Measurements from ENCODE around the gene GTF2F1.
"Not testable (repeated sequence)": the region's sequence is repeated elsewhere in the genome, so short reads cannot be mapped to it uniquely, and the experiment has no call there.

GTF2F1 gene

DNA sequence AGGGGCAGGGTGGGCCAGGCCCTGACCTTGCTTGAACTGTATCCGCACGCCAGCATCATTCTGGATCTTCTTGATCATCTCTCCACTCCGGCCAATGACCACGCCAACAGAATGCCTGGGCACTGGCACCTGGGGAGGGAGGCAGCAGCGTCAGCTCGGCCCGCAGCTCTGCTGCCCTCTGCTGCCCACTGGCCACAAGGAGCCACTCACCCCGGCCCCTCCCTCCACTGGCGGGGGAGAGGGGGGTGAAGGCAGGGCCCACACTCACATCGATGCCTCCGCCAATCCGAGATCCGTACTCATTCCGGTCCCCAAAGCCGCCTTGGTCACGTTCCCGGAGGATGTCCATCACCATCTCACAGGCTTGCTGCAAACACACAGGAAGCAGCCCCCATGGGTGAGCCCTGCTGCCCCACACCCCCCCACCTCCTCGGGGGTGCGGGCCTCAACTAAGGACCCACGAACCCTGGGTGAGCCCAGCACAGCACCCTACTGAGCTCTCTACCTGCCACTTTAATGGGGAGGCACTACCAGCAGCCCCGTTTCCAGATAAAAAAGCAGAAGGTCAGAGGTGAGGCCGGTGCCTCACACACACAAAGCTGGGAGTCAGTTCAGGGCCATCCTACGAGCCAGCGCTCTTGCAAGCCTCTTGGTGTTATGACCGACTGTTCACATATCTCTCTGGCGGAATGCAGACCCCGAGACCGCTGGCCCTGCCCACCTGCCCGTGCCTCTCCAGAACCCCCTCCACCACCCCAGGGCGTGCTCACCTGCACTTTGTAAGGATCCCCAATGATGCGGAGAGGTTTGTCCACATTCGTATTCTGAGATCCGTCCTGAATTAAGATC, 25.0 kb upstream of the GTF2F1 start:
- DNase-seq (ENCODE audit: low spot score): no peak

DNA sequence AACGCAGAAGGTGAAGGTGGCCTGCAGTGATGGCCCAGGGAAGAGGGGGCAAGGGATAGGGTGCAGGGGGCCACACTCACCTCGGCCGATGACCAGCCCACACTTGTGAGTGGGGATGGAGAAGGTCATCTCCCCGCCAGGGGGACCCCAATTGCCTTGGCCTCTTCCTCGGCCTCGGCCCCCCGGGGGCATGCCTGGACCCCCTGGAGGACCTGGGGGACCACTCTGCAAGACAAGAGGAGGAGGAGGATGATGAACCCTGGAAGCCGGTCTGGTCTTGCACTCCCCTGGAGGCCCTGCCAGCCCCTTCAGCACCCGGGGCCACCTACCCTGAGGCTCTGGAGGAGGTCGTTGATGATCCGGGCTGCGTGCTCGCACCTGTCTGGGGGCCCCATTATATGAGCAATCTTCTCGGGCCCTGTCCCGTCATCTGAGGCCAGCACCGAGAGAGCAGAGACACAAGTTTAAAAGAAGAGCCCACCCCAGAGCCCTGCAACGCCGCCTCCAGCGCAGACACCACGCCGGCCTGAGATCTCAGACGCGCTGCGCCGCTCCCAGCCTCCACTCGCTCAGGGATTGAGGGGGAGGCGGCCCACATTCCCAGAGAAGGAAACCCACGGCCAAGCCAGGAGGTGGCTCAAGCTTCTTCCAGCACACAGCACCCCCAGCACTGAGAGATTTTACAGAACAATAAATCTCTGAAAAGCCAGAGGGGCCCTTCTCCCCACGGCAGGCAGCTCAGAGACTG, 23.9 kb upstream of the GTF2F1 start:
- no peak for DNase-seq (ENCODE audit: low spot score)

DNA sequence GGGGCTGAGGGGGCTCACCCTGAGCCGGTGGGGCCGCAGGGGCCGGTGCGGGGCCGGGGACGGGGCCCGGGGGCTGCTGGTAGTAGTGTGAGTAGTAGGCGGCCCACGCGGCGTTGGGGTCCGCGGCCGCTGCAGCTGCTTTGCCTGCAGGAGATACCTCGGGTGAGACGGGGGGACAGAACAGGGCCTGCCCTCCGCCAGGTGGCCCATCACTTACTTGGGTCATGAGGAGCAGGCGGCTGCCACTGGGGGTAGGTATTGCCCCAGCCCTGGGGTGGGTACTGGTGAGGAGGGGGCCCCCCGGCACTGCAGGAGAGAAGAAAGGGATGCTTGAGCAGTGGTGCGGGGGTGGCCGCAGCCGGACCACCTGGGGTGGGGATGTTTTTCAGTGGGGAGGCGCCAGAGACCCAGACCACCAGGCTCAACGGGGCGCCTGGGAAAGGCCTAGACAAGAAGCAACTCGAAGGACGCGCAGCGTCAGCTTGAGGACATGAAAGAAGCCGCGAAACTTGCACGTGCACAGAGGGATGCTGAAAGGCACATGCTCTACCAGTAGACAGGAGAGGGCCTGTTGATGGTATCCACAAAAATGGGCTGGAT, 22.7 kb upstream of the GTF2F1 start:
- DNase-seq (ENCODE audit: low spot score): no peak

DNA sequence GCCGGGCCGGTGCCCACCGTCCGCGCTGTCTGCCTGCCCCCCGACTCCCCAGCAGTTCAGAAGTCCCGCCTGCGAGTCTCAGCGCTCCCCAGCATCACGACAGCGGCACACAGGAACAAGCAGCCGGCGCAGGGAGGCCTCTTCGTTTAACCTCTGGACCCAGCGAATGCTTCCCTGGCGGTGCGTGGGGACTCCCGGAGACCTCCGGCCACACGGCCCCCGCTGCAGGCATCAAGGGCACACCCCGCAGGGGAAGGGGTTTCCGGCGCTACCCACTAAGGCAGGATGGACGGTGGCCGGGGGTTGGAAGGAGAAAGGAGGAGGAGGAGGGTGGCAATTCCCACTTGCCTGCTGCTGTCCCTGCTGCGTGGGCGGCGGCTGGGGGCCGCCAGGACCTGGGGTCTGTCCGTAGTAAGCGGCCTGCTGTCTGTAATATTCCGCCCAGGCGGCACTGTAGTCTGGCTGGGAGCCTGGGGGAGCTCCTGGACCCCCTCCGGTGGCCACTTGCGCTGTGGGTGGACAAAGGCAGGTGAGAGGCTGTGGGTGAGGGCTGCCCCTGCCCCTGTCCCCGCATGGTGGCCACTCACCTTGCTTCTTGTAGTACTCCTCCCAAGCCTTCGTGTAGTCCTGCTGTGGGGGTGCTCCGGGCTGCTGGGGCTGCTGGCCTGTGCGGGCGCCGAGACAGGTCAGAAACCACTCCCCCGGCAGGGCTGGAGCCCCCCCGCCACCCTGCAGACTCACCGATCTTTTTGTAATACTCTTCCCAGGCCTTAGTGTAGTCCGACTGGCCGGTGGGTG, 22.0 kb upstream of the GTF2F1 start:
- DNase-seq (ENCODE audit: low spot score): no peak

- DNase-seq (ENCODE audit: low spot score): no peak
Observed at GRCh38 chr19:6413721-6414643, 21.0 kb upstream of the GTF2F1 start.

- DNase-seq (ENCODE audit: low spot score): no peak
Observed at GRCh38 chr19:6413291-6413690, 20.3 kb upstream of the GTF2F1 start.

DNA sequence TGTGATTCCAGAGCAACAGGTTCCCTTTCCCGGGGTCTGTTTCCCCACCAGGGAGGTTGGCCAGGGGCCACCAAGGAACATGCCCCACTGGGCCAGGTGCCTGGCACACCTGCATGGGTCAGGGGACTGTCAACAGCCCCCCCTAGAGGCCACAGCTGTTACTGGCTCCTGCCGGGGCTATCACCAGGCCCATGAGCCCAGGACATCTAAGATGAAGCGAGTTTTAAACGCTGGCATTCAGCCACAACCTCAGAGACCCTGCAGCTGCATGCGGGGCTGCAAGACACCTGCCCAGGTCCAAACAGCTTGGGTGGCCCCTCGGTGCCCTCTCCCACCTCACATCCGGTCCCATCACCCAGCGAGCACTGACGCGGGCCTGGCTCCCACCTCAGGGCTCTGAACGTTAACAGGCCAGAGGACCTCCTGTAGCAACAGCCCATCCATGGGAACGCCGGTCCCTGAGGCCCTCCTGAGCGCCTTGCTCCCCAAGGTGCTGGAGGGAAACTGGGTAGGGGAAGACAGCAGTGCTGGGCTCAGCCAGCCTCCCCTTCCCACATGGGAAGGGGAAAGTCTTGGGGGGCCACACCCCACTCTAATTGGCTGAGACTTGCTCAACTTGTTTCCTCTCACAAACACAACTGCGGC, 19.6 kb upstream of the GTF2F1 start:
- no peak for DNase-seq (ENCODE audit: low spot score)

GRCh38 chr19:6412061-6412446, 19.1 kb upstream of the GTF2F1 start:
- DNase-seq (ENCODE audit: low spot score): no peak

DNA sequence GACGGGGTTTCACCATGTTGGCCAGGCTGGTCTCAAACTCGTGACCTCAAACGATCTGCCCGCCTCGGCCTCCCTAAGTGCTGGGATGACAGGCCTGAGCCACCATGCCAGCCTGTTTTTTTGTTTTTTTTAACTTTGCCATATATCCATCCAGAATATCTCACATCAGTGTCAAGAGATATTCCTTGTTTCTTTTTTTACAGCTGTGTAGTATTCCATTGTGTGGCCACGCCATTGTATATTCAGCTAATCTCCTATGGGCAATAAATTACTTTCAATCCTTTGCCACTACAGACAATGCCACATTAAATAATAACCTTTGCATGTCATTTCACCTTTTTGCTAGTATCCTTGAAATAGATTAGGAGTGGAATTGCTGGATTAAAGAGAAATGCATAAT, 16.4 kb upstream of the GTF2F1 start:
- no peak for DNase-seq (ENCODE audit: low spot score)

GRCh38 chr19:6406401-6406800, 13.4 kb upstream of the GTF2F1 start:
- DNase-seq (ENCODE audit: low spot score): no peak

DNA sequence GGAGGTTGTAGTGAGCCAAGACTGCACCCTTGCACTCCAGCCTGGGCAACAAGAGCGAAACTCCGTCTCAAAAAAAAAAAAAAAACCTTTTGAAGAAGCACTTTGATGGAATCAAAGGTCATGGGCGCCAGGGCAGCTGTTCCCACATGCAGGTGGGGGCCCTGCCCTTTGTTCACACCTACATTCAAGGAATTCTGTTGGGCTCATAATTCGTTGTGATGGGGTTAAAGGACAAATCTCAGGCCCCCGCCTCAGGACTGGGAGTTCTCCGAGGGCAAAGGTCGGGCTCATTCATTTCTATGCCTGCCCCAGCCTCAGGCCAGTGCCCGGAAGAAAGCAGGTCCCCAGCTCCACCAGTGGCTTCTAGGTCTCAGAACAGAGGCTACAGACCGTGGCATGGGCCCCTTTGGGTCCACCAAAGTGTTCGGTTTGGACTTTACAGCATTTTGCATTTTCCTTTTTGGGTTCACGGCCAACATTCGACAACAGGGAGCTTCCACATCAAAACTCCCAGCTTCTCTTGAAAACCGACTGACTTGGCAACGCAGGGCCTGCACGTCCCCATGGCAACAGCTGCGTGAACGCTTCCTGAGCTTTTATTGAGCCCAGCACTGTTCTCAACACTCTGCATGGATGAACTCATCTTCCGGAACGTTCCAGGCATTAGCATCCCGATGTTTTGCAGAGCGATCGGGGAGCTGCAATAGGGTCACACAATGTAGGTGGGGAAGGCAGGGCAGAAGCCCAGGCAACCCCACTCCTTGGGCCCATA, 10.1 kb upstream of the GTF2F1 start:
- peak; percentile 39 for DNase-seq (ENCODE audit: low spot score)

- DNase-seq (ENCODE audit: low spot score): no peak
Observed at GRCh38 chr19:6402058-6402457, 9.1 kb upstream of the GTF2F1 start.

GRCh38 chr19:6400062-6400944, 7.3 kb upstream of the GTF2F1 start:
- not testable (repeated sequence) for DNase-seq (ENCODE audit: low spot score)

DNA sequence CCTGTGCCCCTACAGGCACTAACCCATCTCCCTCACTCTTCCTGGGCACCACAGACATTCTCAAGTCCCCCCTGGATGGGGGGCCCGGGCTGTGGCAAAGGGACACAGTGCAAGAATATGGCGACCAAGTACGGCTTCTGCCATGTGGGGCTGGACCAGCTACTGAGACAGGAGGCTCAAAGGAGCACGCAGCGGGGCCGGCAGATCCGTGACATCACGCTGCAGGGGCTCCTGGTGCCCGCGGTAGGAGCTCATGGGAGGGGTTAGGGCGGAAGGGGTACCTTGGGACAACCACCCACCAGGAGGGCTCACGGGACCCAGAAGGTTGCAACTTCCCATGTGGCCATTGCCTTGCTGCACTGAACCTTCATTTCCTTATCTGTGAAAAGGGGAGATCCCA, 3.3 kb upstream of the GTF2F1 start:
- DNase-seq (ENCODE audit: low spot score): no peak

- DNase-seq (ENCODE audit: low spot score): no peak
Observed at GRCh38 chr19:6394831-6395230, 1.9 kb upstream of the GTF2F1 start.

- no peak for DNase-seq (ENCODE audit: low spot score)
Observed at GRCh38 chr19:6393983-6394412, 1.0 kb upstream of the GTF2F1 start.

DNA sequence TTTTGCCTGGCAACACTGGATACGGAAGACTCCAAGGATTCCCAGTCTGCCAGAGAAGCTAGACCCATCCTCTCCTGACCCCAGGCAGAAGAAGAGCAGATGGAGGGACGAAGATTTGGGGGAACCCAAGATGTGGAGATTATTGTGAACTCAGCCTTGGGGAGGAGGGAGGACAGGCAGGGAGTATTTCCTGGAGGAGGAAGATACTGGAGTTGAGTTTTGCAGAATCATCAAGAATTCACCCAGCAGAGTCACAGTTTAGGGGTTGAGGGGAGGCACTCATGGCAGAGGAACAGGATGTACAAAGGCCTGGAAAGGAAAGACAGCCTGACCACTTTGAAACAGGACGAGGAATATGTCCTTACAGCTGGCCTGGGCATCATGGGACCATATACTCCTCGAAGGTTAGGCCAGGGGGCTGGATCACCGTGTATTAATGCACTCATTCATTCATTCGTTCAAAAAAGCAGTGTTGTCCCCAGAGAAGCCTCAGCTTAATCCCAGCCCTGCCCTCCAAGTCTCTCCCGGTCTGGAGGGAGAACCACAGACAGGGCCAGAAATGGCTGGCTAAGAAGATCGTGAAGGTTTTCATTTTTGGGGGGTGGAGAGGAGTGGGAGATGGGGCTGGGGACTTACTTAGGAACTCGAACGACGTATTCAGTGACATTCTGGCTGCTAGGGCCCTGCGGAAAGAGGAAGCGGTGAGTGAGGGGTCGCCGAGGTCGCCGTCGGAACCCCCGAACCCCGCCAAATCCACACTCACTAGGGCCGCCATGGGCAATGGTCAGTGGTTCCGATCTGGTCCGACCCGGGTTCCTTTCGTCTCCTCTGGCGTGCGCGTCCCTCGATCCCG, 517 bp downstream of the GTF2F1 start:
- DNase-seq (ENCODE audit: low spot score): peak; percentile 4

- no peak for DNase-seq (ENCODE audit: low spot score)
Observed at GRCh38 chr19:6387372-6387771, 5.6 kb downstream of the GTF2F1 start.

Data from kidney capillary endothelial cell (primary cell).